Memory B cell (primary cell): ENCODE results near the gene NTRK3.

Experiments used
- ATAC-seq: fragments of 150-1000 bp; cut with Tn5 transposase; 2 replicates; pipeline ENCODE4 v1.10.0; 2021; ENCODE audit warnings: low read depth, mild to moderate bottlenecking, moderate library complexity
- DNase-seq, 2 donors: peaks; one replicate each; pipeline ENCODE4 v3.0.0; 2022; ENCODE audit warnings: low spot score in 2 of 2
- H3K27ac Mint-ChIP-seq: one replicate; pipeline ENCODE4 v1.8.0; 2022; ENCODE audit warnings: mild to moderate bottlenecking, moderate library complexity, mixed read lengths
- H3K27me3 Mint-ChIP-seq: one replicate; pipeline ENCODE4 v1.8.0; 2022; ENCODE audit warnings: mixed read lengths
- H3K36me3 Mint-ChIP-seq: one replicate; pipeline ENCODE4 v1.8.0; 2022; ENCODE audit warnings: mild to moderate bottlenecking, mixed read lengths
- H3K4me1 Mint-ChIP-seq: one replicate; pipeline ENCODE4 v1.8.0; 2022; ENCODE audit warnings: mixed read lengths
- H3K4me3 Mint-ChIP-seq: one replicate; pipeline ENCODE4 v1.8.0; 2022; ENCODE audit warnings: mild to moderate bottlenecking, moderate library complexity, mixed read lengths
- H3K9me3 Mint-ChIP-seq: one replicate; pipeline ENCODE4 v1.8.0; 2022; ENCODE audit warnings: mixed read lengths

Gene NTRK3

GRCh38 chr15:87877114-87877810 is 379.3 kb downstream of the NTRK3 start:
- DNase-seq (no peak), ATAC-seq (no peak)
- Mint-ChIP-seq H3K36me3 (no peaks in the 10 kb centered on the region), H3K27ac (no peak overlapping the region), H3K27me3 (peaks cover 6% of the 10 kb centered on the region), H3K4me1 (no peaks in the 10 kb centered on the region), H3K9me3 (peaks cover 1% of the 10 kb centered on the region), H3K4me3 (no peak overlapping the region)

- Mint-ChIP-seq H3K36me3 (no peaks in the 10 kb centered on the region), H3K4me1 (no peaks in the 10 kb centered on the region), H3K9me3 (peaks cover 1% of the 10 kb centered on the region), H3K4me3 (no peak overlapping the region), H3K27me3 (peaks cover 5% of the 10 kb centered on the region), H3K27ac (no peak overlapping the region)
- no peak for ATAC-seq
- no peak for DNase-seq
Observed at GRCh38 chr15:87874896-87875711, 381.4 kb downstream of the NTRK3 start.

- peaks cover 1% of the 10 kb centered on the region for H3K9me3 Mint-ChIP-seq
Observed at GRCh38 chr15:87873516-87873915, 383.0 kb downstream of the NTRK3 start.

DNA sequence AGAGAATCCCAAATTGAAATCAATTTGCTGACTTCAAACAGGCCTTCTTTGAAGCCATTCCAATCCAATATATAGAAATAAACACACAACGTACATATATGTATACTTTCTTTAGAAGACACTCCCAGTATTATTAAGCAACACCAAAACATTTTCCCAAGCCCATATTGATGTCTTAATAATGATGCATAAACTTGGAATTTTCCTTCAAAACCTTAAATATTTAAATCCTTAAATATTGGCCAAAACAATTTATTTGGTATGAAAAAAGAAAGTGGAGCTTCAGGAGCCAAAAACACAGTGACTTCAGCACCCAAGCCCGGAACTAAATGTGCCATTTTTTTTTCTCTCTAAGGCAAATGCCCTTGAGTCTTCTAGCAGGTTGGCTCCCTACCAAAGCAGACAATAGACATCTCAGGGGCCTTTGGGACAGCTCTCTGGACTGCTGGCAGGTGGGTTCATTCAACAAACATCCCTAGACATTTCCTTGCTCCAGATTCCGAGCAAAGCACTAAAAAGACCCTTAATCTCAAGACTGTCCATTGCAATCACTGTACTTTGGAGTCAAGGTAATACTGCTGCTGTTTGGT is 384.7 kb downstream of the NTRK3 start:
- Mint-ChIP-seq H3K4me3 (no peak overlapping the region), H3K4me1 (no peaks in the 10 kb centered on the region), H3K27ac (no peak overlapping the region), H3K36me3 (no peaks in the 10 kb centered on the region), H3K27me3 (no peaks in the 10 kb centered on the region), H3K9me3 (peaks cover 1% of the 10 kb centered on the region)
- ATAC-seq (no peak), DNase-seq (no peak)

More at GRCh38 chr15:87873516-87873915, 383.0 kb downstream of the NTRK3 start:
- no peak overlapping the region for H3K27ac Mint-ChIP-seq
- no peaks in the 10 kb centered on the region for H3K4me1 Mint-ChIP-seq
- ATAC-seq: no peak
- no peak for DNase-seq
- no peak overlapping the region for H3K4me3 Mint-ChIP-seq
- peaks cover 3% of the 10 kb centered on the region for H3K27me3 Mint-ChIP-seq
- H3K36me3 Mint-ChIP-seq: no peaks in the 10 kb centered on the region

- Mint-ChIP-seq H3K4me1 (no peaks in the 10 kb centered on the region), H3K27ac (no peak overlapping the region), H3K36me3 (no peaks in the 10 kb centered on the region), H3K4me3 (no peak overlapping the region), H3K27me3 (no peaks in the 10 kb centered on the region), H3K9me3 (no peaks in the 10 kb centered on the region)
- DNase-seq: no peak
- no peak for ATAC-seq
Observed at GRCh38 chr15:87871258-87871681, 385.3 kb downstream of the NTRK3 start.

- H3K27me3 Mint-ChIP-seq: no peaks in the 10 kb centered on the region
- no peak overlapping the region for H3K27ac Mint-ChIP-seq
- ATAC-seq (no peak), DNase-seq (no peak)
- no peak overlapping the region for H3K4me3 Mint-ChIP-seq
- no peaks in the 10 kb centered on the region for H3K4me1 Mint-ChIP-seq
- no peaks in the 10 kb centered on the region for H3K9me3 Mint-ChIP-seq
- H3K36me3 Mint-ChIP-seq: no peaks in the 10 kb centered on the region
Observed at GRCh38 chr15:87866961-87867360, 389.6 kb downstream of the NTRK3 start.

DNA sequence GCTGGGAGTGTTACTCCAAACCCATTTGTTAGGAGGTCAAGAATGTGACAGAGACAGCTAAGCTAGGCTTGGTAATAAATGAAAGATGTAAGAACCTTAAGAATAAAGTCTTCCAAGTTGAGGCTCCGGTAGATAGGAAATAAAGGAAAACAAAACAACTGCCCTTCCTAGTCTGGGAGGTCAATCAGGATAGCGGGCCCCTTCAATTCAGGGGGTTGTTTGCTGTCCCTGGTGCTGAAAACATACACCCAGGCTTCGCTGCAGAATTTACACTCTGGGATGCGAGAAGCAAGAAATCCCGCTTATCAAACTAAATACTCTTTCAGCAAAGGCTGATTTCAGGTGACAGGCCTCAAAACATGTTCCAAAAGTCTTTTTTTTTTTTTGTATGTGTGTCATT is 393.4 kb downstream of the NTRK3 start:
- ATAC-seq: no peak
- Mint-ChIP-seq H3K4me3 (no peak overlapping the region), H3K27me3 (no peaks in the 10 kb centered on the region), H3K4me1 (no peaks in the 10 kb centered on the region), H3K27ac (no peak overlapping the region), H3K9me3 (no peaks in the 10 kb centered on the region), H3K36me3 (no peaks in the 10 kb centered on the region)
- no peak for DNase-seq

DNA sequence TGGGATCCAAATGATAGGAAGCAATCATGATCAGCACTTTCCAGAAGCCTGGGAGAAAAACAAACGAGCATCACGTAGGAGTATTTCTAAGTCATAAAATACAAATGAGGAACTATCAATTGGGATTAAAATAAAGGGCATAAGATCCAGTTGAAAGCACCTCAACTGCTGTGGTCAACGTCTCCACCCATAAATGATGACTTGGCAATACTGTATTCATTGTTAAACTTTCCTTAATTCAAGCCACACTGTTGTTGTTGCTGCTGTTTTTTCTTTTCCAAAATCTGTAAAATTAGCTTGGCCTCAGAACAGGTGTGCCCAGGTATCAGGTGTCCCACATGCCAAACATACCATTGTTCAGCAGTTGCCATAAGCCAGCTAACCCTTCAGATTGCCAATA is 395.8 kb downstream of the NTRK3 start:
- ATAC-seq: no peak
- Mint-ChIP-seq H3K4me3 (no peak overlapping the region), H3K4me1 (no peaks in the 10 kb centered on the region), H3K27me3 (no peaks in the 10 kb centered on the region), H3K27ac (no peak overlapping the region), H3K36me3 (no peaks in the 10 kb centered on the region), H3K9me3 (no peaks in the 10 kb centered on the region)
- no peak for DNase-seq

DNA sequence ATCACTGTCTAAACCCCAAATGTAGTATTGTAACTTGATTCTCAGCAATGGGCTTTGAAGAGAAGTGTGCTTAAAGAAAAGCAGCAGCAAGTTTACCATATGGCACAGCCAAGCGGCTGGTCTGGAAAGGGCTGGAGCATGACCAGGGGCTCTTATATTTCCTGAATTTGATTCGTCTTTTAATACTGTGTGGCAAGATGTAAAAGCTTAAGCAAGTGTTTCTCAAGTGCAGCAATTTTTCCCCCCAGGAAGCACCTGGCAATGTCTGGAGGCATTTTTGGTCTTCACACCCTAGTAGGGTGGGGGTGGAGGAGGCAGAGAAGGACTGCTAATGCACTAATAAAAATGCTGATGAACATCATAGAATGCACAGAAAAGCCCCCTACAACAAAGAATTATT is 397.9 kb downstream of the NTRK3 start:
- DNase-seq: no peak
- no peaks in the 10 kb centered on the region for H3K36me3 Mint-ChIP-seq
- no peak overlapping the region for H3K27ac Mint-ChIP-seq
- ATAC-seq: no peak
- H3K4me3 Mint-ChIP-seq: no peak overlapping the region
- peaks cover 2% of the 10 kb centered on the region for H3K27me3 Mint-ChIP-seq
- no peaks in the 10 kb centered on the region for H3K9me3 Mint-ChIP-seq
- H3K4me1 Mint-ChIP-seq: no peaks in the 10 kb centered on the region

DNA sequence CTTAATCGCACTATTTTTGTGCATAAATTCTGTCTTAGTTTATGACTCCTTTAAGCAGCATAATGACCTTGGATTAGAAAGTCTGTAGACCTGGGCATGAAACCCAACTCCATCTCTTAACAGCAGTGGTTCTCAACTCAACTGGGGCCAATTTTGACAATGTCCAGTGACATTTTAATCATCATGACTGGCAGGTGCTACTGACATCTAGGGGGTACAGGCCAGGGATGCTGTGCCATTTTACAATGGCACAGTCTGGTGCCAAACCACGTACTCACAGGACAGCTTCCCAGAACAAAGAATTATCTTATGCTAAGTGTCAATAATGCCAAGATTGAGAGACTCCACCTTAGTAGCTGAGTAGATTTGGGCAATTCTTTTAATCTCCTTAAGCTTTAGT is 405.0 kb downstream of the NTRK3 start:
- Mint-ChIP-seq H3K4me1 (no peaks in the 10 kb centered on the region), H3K36me3 (no peaks in the 10 kb centered on the region), H3K27me3 (peaks cover 2% of the 10 kb centered on the region), H3K4me3 (no peak overlapping the region), H3K9me3 (no peaks in the 10 kb centered on the region), H3K27ac (no peak overlapping the region)
- DNase-seq (no peak), ATAC-seq (no peak)

DNA sequence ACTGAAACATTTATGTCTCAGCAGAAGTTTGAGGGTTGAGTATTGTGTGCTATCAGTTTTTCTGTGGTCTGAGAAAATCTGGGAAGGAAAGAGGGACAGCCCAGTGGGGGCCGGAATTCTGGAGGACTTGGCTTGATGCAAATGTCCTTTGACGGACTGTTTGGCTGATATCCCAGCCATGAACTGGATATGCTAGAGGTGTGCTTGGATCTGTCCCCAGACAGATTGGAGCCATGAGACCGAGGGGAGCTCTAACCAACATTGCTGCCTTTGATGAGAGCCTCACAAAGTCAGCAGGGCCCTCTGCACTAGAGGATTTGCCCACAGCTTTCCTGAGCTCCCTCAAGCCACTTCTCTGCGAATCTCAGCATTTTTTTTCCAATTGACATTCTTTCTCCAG is 405.6 kb downstream of the NTRK3 start:
- Mint-ChIP-seq H3K4me1 (no peaks in the 10 kb centered on the region), H3K9me3 (no peaks in the 10 kb centered on the region), H3K36me3 (no peaks in the 10 kb centered on the region), H3K27me3 (peaks cover 2% of the 10 kb centered on the region), H3K27ac (no peak overlapping the region), H3K4me3 (no peak overlapping the region)
- no peak for ATAC-seq
- DNase-seq: no peak

GRCh38 chr15:87849181-87849580 is 407.4 kb downstream of the NTRK3 start:
- no peaks in the 10 kb centered on the region for H3K27me3 Mint-ChIP-seq
- H3K27ac Mint-ChIP-seq: no peak overlapping the region
- H3K4me3 Mint-ChIP-seq: no peak overlapping the region
- DNase-seq (no peak), ATAC-seq (no peak)
- H3K9me3 Mint-ChIP-seq: no peaks in the 10 kb centered on the region
- H3K4me1 Mint-ChIP-seq: no peaks in the 10 kb centered on the region
- no peaks in the 10 kb centered on the region for H3K36me3 Mint-ChIP-seq

- H3K9me3 Mint-ChIP-seq: peaks cover 2% of the 10 kb centered on the region
- no peaks in the 10 kb centered on the region for H3K4me1 Mint-ChIP-seq
- H3K36me3 Mint-ChIP-seq: no peaks in the 10 kb centered on the region
- H3K4me3 Mint-ChIP-seq: no peak overlapping the region
- DNase-seq (no peak), ATAC-seq (no peak)
- no peaks in the 10 kb centered on the region for H3K27me3 Mint-ChIP-seq
- no peak overlapping the region for H3K27ac Mint-ChIP-seq
Observed at GRCh38 chr15:87848012-87848411, 408.5 kb downstream of the NTRK3 start.

DNA sequence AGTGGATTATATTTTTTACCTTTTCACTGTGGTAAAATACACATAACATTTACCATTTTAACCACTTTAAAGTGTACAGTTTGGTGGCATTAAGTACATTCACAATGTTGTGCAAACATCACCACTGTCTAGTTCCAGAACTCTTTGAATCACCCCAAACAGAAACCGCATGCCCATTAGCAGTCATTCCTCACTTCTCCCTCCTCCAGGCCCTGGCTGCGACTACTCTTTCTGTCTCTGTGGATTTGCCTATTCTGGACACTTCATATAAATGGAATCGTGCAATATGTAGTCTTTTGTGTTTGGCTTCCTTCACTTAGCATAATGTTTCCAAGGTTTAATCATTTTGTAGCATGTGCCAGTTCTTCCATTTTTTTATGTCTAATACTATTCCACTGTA is 409.8 kb downstream of the NTRK3 start:
- DNase-seq (no peak), ATAC-seq (no peak)
- H3K4me1 Mint-ChIP-seq: no peaks in the 10 kb centered on the region
- no peak overlapping the region for H3K27ac Mint-ChIP-seq
- H3K4me3 Mint-ChIP-seq: no peak overlapping the region
- H3K27me3 Mint-ChIP-seq: no peaks in the 10 kb centered on the region
- H3K36me3 Mint-ChIP-seq: no peaks in the 10 kb centered on the region
- peaks cover 2% of the 10 kb centered on the region for H3K9me3 Mint-ChIP-seq
